T follicular helper cell (primary cell): ENCODE data around the gene RBPJL.
"Not testable (repeated sequence)": the region's sequence is repeated elsewhere in the genome, so short reads cannot be mapped to it uniquely, and the experiment has no call there.

ENCODE experiments used
- DNase-seq: peaks from one replicate; pipeline ENCODE4 v3.0.0-alpha.2; 2020; ENCODE audit warnings: low read depth

The RBPJL gene

GRCh38 chr20:45342855-45343531 is 36.4 kb downstream of the RBPJL start:
- DNase-seq = no peak

GRCh38 chr20:45343532-45344167 is 37.0 kb downstream of the RBPJL start:
- DNase-seq = no peak

- no peak for DNase-seq
Observed at GRCh38 chr20:45344168-45344860, 37.7 kb downstream of the RBPJL start.

GRCh38 chr20:45345104-45345936 is 38.7 kb downstream of the RBPJL start:
- no peak for DNase-seq

GRCh38 chr20:45346291-45346718 is 39.7 kb downstream of the RBPJL start:
- DNase-seq = no peak

GRCh38 chr20:45346851-45347250 is 40.2 kb downstream of the RBPJL start:
- no peak for DNase-seq

GRCh38 chr20:45347297-45347935 is 40.8 kb downstream of the RBPJL start:
- DNase-seq = no peak

GRCh38 chr20:45347936-45348778 is 41.5 kb downstream of the RBPJL start, which contains the start of gene SDC4:
Gene SDC4 (minus strand): TSS chr20:45348424. CDS start chr20:45348384, 40 bp downstream.
- peak; percentile 29 for DNase-seq

GRCh38 chr20:45350217-45350616 is 43.6 kb downstream of the RBPJL start:
- DNase-seq = no peak

- DNase-seq = not testable (repeated sequence)
Observed at GRCh38 chr20:45350795-45351194, 44.2 kb downstream of the RBPJL start.

GRCh38 chr20:45352729-45353128 is 46.1 kb downstream of the RBPJL start:
- DNase-seq = no peak

GRCh38 chr20:45353746-45354145 is 47.1 kb downstream of the RBPJL start:
- no peak for DNase-seq

- DNase-seq = no peak
Observed at GRCh38 chr20:45354423-45355208, 48.0 kb downstream of the RBPJL start.

- DNase-seq = no peak
Observed at GRCh38 chr20:45355209-45356084, 48.8 kb downstream of the RBPJL start.

GRCh38 chr20:45358282-45359068 is 51.8 kb downstream of the RBPJL start:
- no peak for DNase-seq

GRCh38 chr20:45359069-45359405 is 52.4 kb downstream of the RBPJL start:
- no peak for DNase-seq

- no peak for DNase-seq
Observed at GRCh38 chr20:45359406-45360148, 52.9 kb downstream of the RBPJL start.
